Inferior parietal cortex (tissue), 1 donor: Measurements from ENCODE around the gene XPR1.
"Not testable (repeated sequence)": the region's sequence is repeated elsewhere in the genome, so short reads cannot be mapped to it uniquely, and the experiment has no call there.

Experiments
- DNase-seq: peaks from one replicate; pipeline ENCODE4 v3.0.0-alpha.2; 2016; ENCODE audit errors: extremely low spot score

The XPR1 gene

GRCh38 chr1:180785291-180785690 lies 153.5 kb downstream of the XPR1 start:
- no peak for DNase-seq

GRCh38 chr1:180785887-180786286 lies 154.1 kb downstream of the XPR1 start:
- DNase-seq, result no peak

- no peak for DNase-seq
Measured at GRCh38 chr1:180786624-180787023, 154.8 kb downstream of the XPR1 start.

DNA sequence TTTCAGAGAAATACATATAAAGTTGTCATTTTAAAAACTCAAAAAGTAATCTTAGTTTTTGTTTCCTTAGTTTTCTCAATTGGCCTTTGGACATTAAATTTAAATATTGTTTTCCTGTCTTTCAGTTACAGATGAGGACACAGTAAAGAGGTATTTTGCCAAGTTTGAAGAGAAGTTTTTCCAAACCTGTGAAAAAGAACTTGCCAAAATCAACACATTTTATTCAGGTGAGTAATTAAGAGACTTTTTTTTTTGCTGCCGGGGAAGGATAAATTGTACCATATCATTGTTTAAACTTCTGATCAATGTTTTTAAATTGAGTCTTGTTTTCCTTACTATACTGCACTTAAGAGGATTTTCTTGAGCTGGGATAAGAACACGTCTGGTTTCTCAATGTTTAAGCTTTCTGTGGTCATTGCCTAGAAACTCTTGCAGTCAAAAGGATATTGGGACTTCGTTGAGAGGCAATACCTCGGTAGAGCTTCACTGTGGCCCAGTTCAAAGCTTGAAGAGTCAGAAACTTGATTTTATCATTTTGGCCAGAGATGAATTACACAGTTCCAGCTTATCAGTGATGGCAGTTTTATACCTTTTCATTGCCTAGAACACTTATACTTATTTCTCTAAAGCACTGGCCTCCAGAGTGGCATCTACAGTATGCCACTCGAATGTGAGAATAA lies 155.9 kb downstream of the XPR1 start:
- DNase-seq, result no peak

GRCh38 chr1:180789460-180789859 lies 157.6 kb downstream of the XPR1 start:
- DNase-seq, result no peak

- not testable (repeated sequence) for DNase-seq
Measured at GRCh38 chr1:180791152-180791551, 159.3 kb downstream of the XPR1 start.

DNA sequence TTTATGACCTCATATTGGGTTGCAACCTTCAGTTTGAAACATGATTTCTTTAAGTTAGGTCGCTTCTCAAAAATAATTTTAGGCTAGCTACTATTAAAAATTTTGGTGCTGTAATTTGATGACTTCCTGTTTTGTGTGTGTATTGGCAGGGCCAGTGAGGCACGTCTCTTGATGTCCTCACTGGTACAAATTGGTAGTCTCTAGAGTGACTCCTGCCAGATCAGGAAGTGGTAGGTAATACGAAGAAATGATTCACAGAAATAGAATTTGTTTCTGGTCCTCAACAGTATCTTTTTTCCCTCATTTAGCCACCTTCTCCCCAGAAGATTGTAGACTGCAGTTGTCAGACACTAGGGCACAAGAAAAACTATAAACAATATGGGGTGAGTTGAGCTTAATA lies 160.0 kb downstream of the XPR1 start:
- no peak for DNase-seq

- DNase-seq, result no peak
Measured at GRCh38 chr1:180793451-180793850, 161.6 kb downstream of the XPR1 start.

GRCh38 chr1:180796897-180797640 lies 165.2 kb downstream of the XPR1 start:
- no peak for DNase-seq

GRCh38 chr1:180800945-180801344 lies 169.1 kb downstream of the XPR1 start:
- DNase-seq, result no peak

- DNase-seq, result no peak
Measured at GRCh38 chr1:180802813-180803212, 171.0 kb downstream of the XPR1 start.

DNA sequence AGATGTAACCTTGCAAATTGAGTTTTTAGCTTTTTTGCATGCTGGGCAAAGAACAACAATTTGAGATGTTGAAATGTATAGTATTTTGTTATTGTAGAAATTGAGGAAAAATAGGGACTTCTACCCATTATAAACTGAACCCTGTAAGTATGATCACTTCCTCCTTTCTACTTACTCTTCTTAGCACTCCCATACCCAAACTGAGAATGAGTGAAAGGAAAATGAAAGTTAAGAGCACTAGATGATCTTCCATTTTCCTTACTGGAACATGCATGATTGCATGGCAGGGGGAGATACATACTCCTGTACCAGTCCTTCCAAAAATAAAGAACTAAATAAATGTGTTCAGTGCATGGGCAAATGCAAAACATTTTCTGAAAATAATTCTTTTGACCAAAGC lies 173.5 kb downstream of the XPR1 start:
- DNase-seq, result no peak

GRCh38 chr1:180811298-180811697 lies 179.5 kb downstream of the XPR1 start:
- no peak for DNase-seq

GRCh38 chr1:180811886-180812285 lies 180.1 kb downstream of the XPR1 start:
- DNase-seq, result no peak

DNA sequence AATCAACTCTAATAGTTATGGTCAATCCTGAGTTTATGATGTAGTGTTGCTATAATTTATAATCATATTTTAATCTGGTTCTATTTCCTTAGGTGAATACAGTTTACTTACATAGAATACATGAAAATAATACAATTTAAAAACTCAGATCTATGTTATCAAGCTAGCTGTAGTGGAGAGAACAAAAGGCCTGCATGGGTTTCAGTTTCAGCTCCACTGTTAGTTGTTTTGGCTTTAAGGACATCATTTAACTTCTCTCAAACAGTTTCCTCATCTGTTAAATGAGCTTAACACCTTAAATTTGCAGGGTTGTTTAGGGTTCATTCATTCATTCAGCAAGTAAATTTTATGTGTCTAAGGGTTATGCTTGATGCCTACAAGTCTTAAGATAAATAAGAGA lies 182.4 kb downstream of the XPR1 start:
- no peak for DNase-seq

DNA sequence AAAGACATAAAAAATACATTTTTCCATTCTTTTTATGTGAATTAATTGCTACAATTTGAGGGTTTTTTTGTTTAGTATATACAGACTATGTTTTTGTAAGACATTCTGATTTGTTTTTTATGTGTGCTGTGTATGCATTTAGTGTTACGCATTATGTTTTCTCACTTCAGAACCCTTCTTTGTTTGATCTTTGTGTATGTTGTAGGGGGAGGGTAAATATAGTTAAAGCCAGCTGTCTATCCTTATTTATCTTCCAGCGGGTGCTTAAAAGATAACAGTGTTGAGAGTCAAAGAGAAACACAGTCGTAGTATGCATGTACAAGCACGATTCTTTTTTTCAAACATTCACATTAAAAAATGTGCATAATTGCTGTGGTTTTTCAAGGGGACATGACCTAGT lies 183.4 kb downstream of the XPR1 start:
- DNase-seq, result no peak

GRCh38 chr1:180816132-180816531 lies 184.3 kb downstream of the XPR1 start:
- no peak for DNase-seq

GRCh38 chr1:180821970-180822369 lies 190.1 kb downstream of the XPR1 start:
- no peak for DNase-seq

GRCh38 chr1:180831507-180831906 lies 199.7 kb downstream of the XPR1 start:
- not testable (repeated sequence) for DNase-seq

DNA sequence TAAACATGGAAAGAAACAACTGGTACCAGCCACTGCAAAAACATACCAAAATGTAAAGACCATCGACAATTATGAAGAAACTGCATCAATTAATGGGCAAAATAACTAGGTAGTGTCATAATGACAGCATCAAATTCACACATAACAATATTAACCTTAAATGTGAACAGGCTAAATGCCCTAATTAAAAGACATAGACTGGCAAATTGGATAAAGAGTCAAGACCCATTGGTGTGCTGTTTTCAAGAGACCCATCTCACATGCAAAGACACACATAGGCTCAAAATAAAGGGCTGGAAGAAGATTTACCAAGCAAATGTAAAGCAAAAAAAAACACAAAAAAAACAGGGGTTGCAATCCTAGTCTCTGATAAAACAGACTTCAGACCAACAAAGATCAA lies 201.4 kb downstream of the XPR1 start:
- not testable (repeated sequence) for DNase-seq

DNA sequence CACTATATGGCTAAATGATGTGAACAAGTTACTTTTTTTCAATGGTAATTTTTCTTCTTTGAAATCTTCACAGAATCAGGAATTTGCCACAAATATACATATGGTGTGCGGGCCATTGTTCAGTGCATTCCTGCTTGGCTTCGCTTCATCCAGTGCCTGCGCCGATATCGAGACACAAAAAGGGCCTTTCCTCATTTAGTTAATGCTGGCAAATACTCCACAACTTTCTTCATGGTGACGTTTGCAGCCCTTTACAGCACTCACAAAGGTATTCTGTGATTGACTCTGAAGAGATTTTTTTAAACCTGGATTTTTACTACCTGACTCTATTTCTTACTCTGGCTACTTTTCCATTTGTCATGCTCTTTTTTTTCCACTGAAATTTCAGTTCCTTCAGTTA lies 204.6 kb downstream of the XPR1 start:
- no peak for DNase-seq

GRCh38 chr1:180837020-180837419 lies 205.2 kb downstream of the XPR1 start:
- no peak for DNase-seq

GRCh38 chr1:180838535-180838934 lies 206.7 kb downstream of the XPR1 start:
- DNase-seq, result no peak

- DNase-seq, result no peak
Measured at GRCh38 chr1:180839547-180839946, 207.7 kb downstream of the XPR1 start.
